Psoas muscle (tissue), 8 donors: ENCODE data around the gene LKAAEAR1. TPM values are rescaled to one million over a fixed set of nuclear protein-coding genes. Genes with fewer than 3 reads are reported as not detected.
A peak's percentile ranks its signal among the peaks of the same experiment; 100 is the strongest.

ENCODE experiments used
- ATAC-seq, 4 donors: fragments of 200-7000 bp; cut with Tn5 transposase; one replicate each; pipeline ENCODE4 v1.9.1; 2020; ENCODE audit warnings: moderate library complexity in 3 of 4, mild to moderate bottlenecking in 2 of 4
- DNase-seq, 2 donors: peaks; one replicate each; pipeline ENCODE4 v3.0.0-alpha.2; 2020
- H3K27ac ChIP-seq: fragments of 200-600 bp; one replicate; pipeline ENCODE4 v1.8.0; 2022
- H3K27me3 ChIP-seq, 3 donors: fragments of 200-600 bp in 1 of 3; one replicate each; pipeline versions ENCODE4 v1.6.1 to v1.8.0; 2013 to 2022; ENCODE audit warnings: low read length in 2 of 3, mild to moderate bottlenecking in 2 of 3, moderate library complexity in 1 of 3; ENCODE audit not compliant: insufficient read depth in 3 of 3
- H3K36me3 ChIP-seq, 2 donors: fragments of 200-600 bp in 1 of 2; one replicate each; pipeline versions ENCODE4 v1.6.1 to v1.8.0; 2013 to 2022; ENCODE audit warnings: low read depth in 1 of 2, mild to moderate bottlenecking in 1 of 2, moderate library complexity in 1 of 2; ENCODE audit not compliant: insufficient read depth in 1 of 2
- H3K4me1 ChIP-seq: fragments of 200-600 bp; one replicate; pipeline ENCODE4 v1.8.0; 2022
- H3K4me3 ChIP-seq: fragments of 200-600 bp; one replicate; pipeline ENCODE4 v1.8.0; 2022; ENCODE audit warnings: mild to moderate bottlenecking
- H3K9me3 ChIP-seq: fragments of 200-600 bp; one replicate; pipeline ENCODE4 v1.8.0; 2022
- WGBS, 3 donors: extraction: QIAGEN DNeasy Blood & Tissue Kit; methylation state at CpG; one replicate each; pipeline versions ENCODE4 v1.1.6 to v1.1.7; 2013; 5-methylcytosine and 5-hydroxymethylcytosine counted together
- intact Hi-C, 2 donors: fragments of 100-400 bp; cut with DNase I; formaldehyde crosslinking; loops; one replicate each; pipeline versions ENCODE4 v1.11.0 to v1.14.2; 2022
- polyA plus RNA-seq, 3 donors: library from polyadenylated mRNA; stranded (reverse); fragments of 200-250 nt; gene quantifications; one replicate each; pipeline ENCODE4 v1.2.3, GENCODE V29; 2013
- total RNA-seq, 4 donors: library from RNA; stranded (reverse); fragmentation: NEBNext Ultra II Directional in 2 of 4; extraction: Animal tissue kit (Norgen Biotek cat#: 25700) in 2 of 4; gene quantifications; one replicate each; pipeline versions ENCODE4 v1.2.1 to v1.2.4, GENCODE V29; 2021 to 2023
- TF ChIP-seq, protein P1 (sequence below): fragments of 200-600 bp; IDR thresholded peaks from one replicate; pipeline ENCODE4 v1.8.0; 2022; ENCODE audit warnings: antibody characterized with exemption
- donor health status: healthy with polysubstance abuse.
- donor health status: DM: no; HTN: no; CAD: no; lungs with moderate emphysema.
- donor health status: Bipolar disorder and iron deficiency.
- donor health status: healthy.
- donor health status: DM: yes; HTN: yes; CAD: no.
- donor health status: DM: no; HTN: no; CAD: no.
- donor health status: DM: no; HTN: no; CAD: no.
- donor health status: DM: yes; HTN: yes; CAD: no.

LKAAEAR1 gene
- total and polyA plus RNA-seq, 7 donors: not detected

DNA sequence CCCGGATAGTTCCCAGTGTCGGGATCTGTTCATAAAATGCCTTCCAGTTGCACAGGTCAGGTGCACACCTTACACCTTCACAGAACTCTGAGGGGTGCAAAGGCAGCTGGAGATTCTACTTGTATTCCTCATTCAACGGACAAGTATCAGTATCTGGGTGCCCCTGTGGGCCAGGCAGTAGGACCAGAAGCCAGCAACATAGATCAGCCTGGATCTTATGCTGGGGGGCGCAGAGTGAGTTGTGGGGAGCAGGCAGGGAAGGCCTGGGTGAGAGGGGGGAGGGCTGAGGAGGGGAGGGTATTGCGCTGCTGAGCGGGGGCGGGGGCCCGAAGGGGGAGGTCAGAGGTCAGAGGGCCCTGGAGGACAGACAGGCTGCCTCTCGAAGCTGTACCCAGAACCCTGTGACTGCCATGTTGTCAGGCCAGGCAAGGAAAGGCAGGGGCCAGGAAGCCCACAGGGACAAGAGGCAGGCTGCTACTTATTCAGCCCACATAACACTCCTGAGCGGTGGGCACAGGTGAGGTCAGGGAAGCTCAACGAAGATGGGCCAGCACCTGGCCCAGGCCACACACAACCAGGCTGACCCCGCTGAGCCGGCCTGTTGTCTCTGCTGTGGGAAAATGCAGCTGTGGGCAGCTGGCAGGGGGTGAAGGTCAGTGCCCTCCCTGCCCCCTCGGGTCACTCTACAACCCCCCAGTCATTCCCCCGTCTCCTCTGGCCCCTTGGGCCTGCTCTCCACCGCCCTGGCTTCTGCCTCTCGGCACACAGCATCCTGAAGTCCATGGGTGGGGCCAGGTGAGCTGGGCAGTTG lies 3.2 kb downstream of the LKAAEAR1 start:
- Histone ChIP-seq H3K9me3 (no peaks in the 10 kb centered on the region), H3K4me1 (peaks cover 20% of the 10 kb centered on the region), H3K36me3 (no peaks in the 10 kb centered on the region), H3K4me3 (no peak overlapping the region), H3K27ac (no peak overlapping the region), H3K27me3 (peaks cover 0 to 36% (median 10%) of the 10 kb centered on the region in 3 donors)
- ATAC-seq (no peak), DNase-seq (no peak)
- 82 to 85% (median 84%) methylated on average over 16 to 17 of the region's 17 CpGs for WGBS, 3 donors
- TF ChIP-seq, protein P1, sequence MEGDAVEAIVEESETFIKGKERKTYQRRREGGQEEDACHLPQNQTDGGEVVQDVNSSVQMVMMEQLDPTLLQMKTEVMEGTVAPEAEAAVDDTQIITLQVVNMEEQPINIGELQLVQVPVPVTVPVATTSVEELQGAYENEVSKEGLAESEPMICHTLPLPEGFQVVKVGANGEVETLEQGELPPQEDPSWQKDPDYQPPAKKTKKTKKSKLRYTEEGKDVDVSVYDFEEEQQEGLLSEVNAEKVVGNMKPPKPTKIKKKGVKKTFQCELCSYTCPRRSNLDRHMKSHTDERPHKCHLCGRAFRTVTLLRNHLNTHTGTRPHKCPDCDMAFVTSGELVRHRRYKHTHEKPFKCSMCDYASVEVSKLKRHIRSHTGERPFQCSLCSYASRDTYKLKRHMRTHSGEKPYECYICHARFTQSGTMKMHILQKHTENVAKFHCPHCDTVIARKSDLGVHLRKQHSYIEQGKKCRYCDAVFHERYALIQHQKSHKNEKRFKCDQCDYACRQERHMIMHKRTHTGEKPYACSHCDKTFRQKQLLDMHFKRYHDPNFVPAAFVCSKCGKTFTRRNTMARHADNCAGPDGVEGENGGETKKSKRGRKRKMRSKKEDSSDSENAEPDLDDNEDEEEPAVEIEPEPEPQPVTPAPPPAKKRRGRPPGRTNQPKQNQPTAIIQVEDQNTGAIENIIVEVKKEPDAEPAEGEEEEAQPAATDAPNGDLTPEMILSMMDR: no peak
- intact Hi-C loops: no loop called here

DNA sequence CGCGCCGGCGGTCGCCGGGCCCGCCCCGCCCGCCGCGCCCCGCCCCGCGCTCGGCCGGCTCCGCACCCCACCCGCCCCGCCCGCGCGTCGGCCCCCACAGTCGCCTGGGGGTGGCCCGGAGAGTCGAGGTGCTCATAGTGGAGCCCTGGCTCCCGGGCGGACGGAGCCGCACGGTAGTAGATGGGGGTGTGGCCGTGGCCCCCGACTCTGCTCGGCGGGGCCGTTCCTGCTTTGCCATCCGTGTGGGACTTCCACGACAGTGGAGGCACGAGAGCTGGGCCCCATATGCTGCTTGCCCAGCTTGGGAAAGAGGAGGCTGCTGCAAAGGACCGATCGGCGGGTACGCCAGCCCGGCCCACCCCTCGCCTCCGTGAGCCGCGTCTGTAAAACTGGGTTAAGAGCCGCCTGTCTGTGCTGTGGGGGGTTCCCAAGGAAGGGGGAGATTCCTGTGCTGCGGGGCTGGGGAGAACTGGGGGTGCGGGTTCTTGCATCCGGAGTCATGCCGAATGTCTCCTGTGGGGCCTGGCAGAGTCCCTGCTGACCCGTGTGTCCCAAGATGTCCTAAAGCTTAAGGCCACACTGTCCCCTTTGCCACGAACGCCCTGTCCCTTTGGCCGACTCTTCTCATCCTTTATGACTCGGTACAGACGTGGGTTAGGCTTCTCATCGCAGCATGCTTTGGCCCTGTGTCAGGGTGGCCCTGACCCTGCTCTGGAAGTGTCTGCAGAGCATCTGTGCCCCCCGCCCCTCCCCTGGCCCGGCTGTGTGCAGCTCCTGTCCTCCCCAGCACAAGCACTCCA lies 4.0 kb downstream of the LKAAEAR1 start, which contains the start of gene OPRL1:
OPRL1 (plus strand) TSS at position 70 of the 800 bp plus-strand sequence. CDS start 12,639 bp downstream, outside the sequence.
- Histone ChIP-seq H3K27me3 (peaks cover 0 to 28% (median 9%) of the 10 kb centered on the region in 3 donors), H3K4me3 (peak within 1 kb of the TSS; percentile 76), H3K4me1 (peaks cover 20% of the 10 kb centered on the region), H3K9me3 (no peaks in the 10 kb centered on the region), H3K27ac (peak within 1 kb of the TSS; percentile 53), H3K36me3 (no peaks in the 10 kb centered on the region)
- intact Hi-C loops: no loop called here
- ATAC-seq (peak; percentile 4 to 53 (median 22)), DNase-seq (peak in 1 of 2 donors; percentile 62)
- TF ChIP-seq, protein P1: no peak
- 7 to 16% (median 9%) methylated on average over 35 to 58 of the region's 62 CpGs for WGBS, 3 donors

DNA sequence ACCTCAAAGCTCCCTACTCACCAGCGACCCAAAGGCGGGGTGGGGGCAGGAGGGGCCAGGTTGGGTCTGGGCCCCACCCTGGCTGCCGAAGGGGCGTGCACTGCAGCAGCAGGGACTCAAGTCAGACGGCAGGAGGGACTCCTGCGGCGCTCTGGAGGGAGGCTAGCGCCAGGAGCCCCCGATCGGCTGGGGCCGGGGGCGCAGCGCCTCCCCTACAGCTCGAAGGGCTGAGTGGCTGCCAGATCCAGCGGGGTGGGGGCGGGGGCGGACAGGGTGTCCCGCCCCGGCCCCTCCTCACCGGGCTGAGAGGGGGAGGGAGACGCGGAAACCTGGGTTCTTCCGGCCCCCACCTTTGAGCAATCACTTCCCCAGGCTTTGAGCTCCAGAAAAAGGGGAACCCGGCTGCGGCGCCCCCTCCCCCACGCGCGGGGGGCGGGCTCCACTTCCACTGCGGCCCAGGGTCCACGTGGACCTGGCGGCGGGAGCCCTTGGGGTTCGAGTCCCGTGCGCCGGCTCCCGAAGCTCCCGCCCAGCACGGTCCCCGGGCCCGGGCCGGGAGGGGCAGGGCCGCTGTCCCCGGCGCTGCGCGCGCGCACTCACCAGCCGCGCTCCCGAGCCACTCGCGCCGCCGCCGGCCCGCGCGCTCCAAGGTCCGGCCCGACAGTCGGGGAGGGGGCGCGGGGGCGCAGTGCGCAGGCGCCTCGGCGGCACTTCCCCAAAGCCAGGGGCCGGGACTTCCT lies 4.8 kb downstream of the LKAAEAR1 start, which contains the start of gene RGS19:
RGS19 (minus strand) TSS at position 246 of the 740 bp plus-strand sequence. CDS start 2,632 bp downstream, outside the sequence.
- Histone ChIP-seq H3K36me3 (no peaks in the 10 kb centered on the region), H3K4me1 (peaks cover 20% of the 10 kb centered on the region), H3K9me3 (no peaks in the 10 kb centered on the region), H3K4me3 (peak within 1 kb of the TSS; percentile 76), H3K27me3 (peaks cover 0 to 21% (median 3%) of the 10 kb centered on the region in 3 donors), H3K27ac (peak within 1 kb of the TSS; percentile 53)
- TF ChIP-seq, protein P1: no peak
- whole genome bisulfite sequencing, 3 donors: 1 to 3% (median 1%) methylated on average over 21 to 73 of the region's 73 CpGs
- intact Hi-C loops: no loop called here
- ATAC-seq (peak; percentile 51 to 73 (median 60)), DNase-seq (peak; percentile 81 to 85)

DNA sequence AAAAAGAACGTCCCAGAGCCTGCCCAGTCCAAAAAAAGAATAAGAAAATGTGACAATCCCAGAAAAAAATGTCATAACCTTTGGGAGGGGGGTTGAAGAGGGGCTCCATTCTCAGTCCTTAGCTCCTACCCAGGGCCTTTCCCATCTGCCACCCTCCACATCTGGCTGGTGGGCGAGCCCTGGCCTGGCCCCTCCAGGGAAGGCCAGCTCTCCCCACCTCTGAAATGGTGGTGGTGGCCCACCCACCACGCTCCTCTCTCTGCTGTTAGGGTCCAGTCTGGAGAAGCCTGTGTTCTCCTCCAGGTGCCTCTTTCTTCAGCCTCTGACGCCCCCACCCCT lies 5.3 kb downstream of the LKAAEAR1 start:
- intact Hi-C loops: no loop called here
- peaks cover 16% of the 10 kb centered on the region for H3K4me1 ChIP-seq
- no peak for ATAC-seq

More for the DNA sequence above, 5.3 kb downstream of the LKAAEAR1 start:
- Histone ChIP-seq H3K9me3 (no peaks in the 10 kb centered on the region), H3K27ac (peak overlapping the region; percentile 42), H3K27me3 (peaks cover 0 to 15% (median 2%) of the 10 kb centered on the region in 3 donors), H3K4me3 (peak overlapping the region; percentile 76), H3K36me3 (peaks cover 0 to 1% of the 10 kb centered on the region in 2 donors)
- DNase-seq: no peak
- TF ChIP-seq, protein P1: no peak
- WGBS, 3 donors: 22 to 45% (median 27%) methylated on average over 4 of the region's 4 CpGs
